GM12878 (cell line): ENCODE data around the gene ZCCHC8. TPM values are rescaled to one million over a fixed set of nuclear protein-coding genes. Genes with fewer than 3 reads are reported as not detected.

Experiments
- ATAC-seq: fragments of 200-7000 bp; cut with Tn5 transposase; 3 replicates; pipeline ENCODE4 v1.9.1; 2020; ENCODE audit warnings: mild to moderate bottlenecking, moderate library complexity
- BruUV-seq: library from RNA; stranded (reverse); fragments of 400-500 nt; replicated peaks from 2 replicates; lab custom pipeline; 2021; lab: Mats Ljungman, UMichigan
- CTCF ChIA-PET: fragments of 300-600 bp; sonication (Branson Sonifier 250); formaldehyde crosslinking; extraction: SDS; loops from one replicate; lab custom pipeline; 2021; ENCODE audit warnings: inconsistent platforms; lab: Yijun Ruan, JAX
- POLR2A ChIA-PET: fragments of 350-600 bp; formaldehyde crosslinking; extraction: SDS; loops from one replicate; lab custom pipeline; 2021; ENCODE audit warnings: inconsistent platforms; lab: Charles Lee
- RAD21 ChIA-PET: fragments of 300-600 bp; sonication (Branson Sonifier 250); formaldehyde crosslinking; loops from one replicate; lab custom pipeline; 2023; ENCODE audit warnings: antibody characterized with exemption; ENCODE audit not compliant: unreplicated experiment; lab: Charles Lee
- SMC1A ChIA-PET: fragments of 300-600 bp; sonication (Branson Sonifier 250); formaldehyde crosslinking; loops from one replicate; lab custom pipeline; 2023; ENCODE audit not compliant: unreplicated experiment, uncharacterized antibody; lab: Charles Lee
- DNase-seq: peaks from one replicate; pipeline ENCODE4 v3.0.0-alpha.2; 2011; ENCODE audit warnings: low read depth, low spot score
- FAIRE-seq: peaks from 3 replicates; lab custom pipeline; 2011; peaks lifted over from hg19 to GRCh38; lab: Jason Lieb, UNC
- H2AFZ ChIP-seq: 2 replicates; pipeline ENCODE4 v1.6.0; 2011; ENCODE audit warnings: low read depth, low read length, control low read depth; ENCODE audit not compliant: control insufficient read depth
- H3K27ac ChIP-seq: 2 replicates; pipeline ENCODE4 v1.5.1; 2011; ENCODE audit warnings: control low read depth; ENCODE audit not compliant: control insufficient read depth, insufficient read depth
- H3K27me3 ChIP-seq, 2 experiments: replicated peaks in 1 of 2; 2 replicates each; pipeline versions ENCODE4 v1.6.0 to v1.6.1; 2011; ENCODE audit warnings: low read length in 1 of 2; ENCODE audit not compliant: control insufficient read depth in 2 of 2, insufficient read depth in 2 of 2
- H3K36me3 ChIP-seq, 2 experiments: 2 replicates each; pipeline ENCODE4 v1.5.1; 2011; ENCODE audit warnings: low read length in 1 of 2; ENCODE audit not compliant: control insufficient read depth in 2 of 2, insufficient read depth in 2 of 2
- H3K4me1 ChIP-seq: 2 replicates; pipeline ENCODE4 v1.6.1; 2011; ENCODE audit warnings: mild to moderate bottlenecking, low read length, moderate library complexity, mixed read lengths; ENCODE audit not compliant: control insufficient read depth, insufficient read depth
- H3K4me2 ChIP-seq: 2 replicates; pipeline ENCODE4 v1.6.0; 2011; ENCODE audit warnings: control low read depth; ENCODE audit not compliant: control insufficient read depth, insufficient read depth
- H3K4me3 ChIP-seq: fragments of 200-600 bp; sonication (generic); 2 replicates; pipeline ENCODE4 v1.5.1; 2016
- H3K79me2 ChIP-seq: 2 replicates; pipeline ENCODE4 v1.6.0; 2011; ENCODE audit warnings: low read length; ENCODE audit not compliant: control insufficient read depth, insufficient read depth
- H3K9ac ChIP-seq: 2 replicates; pipeline ENCODE4 v1.8.0; 2011; ENCODE audit warnings: low read length, control low read depth, mixed read lengths; ENCODE audit not compliant: control insufficient read depth, insufficient read depth
- H3K9me3 ChIP-seq: replicated peaks from 3 replicates; pipeline ENCODE4 v1.5.1; 2011; ENCODE audit warnings: mild to moderate bottlenecking, low read length; ENCODE audit not compliant: control insufficient read depth, insufficient read depth
- H4K20me1 ChIP-seq: 2 replicates; pipeline ENCODE4 v1.6.0; 2011; ENCODE audit not compliant: control insufficient read depth, insufficient read depth
- BCL11A ChIP-seq: IDR thresholded peaks from 2 replicates; pipeline ENCODE4 v1.6.1; 2011; ENCODE audit warnings: low read depth, low read length
- CBFB ChIP-seq: IDR thresholded peaks from 2 replicates; pipeline ENCODE4 v1.6.1; 2016; ENCODE audit warnings: antibody characterized with exemption, low read depth
- DPF2 ChIP-seq: fragments of 450-650 bp; IDR thresholded peaks from 2 replicates; pipeline ENCODE4 v1.6.1; 2017; ENCODE audit warnings: mild to moderate bottlenecking
- IKZF1 ChIP-seq: fragments of 450-650 bp; conservative IDR thresholded peaks from 2 replicates; pipeline ENCODE4 v1.6.1; 2017; ENCODE audit warnings: antibody characterized with exemption, mild to moderate bottlenecking
- KAT2A ChIP-seq: conservative IDR thresholded peaks from 2 replicates; pipeline ENCODE4 v1.6.1; 2011; ENCODE audit warnings: low read depth, low read length; ENCODE audit not compliant: control insufficient read depth
- NRF1 ChIP-seq: conservative IDR thresholded peaks from 2 replicates; pipeline ENCODE4 v1.6.1; 2011; ENCODE audit warnings: mild to moderate bottlenecking, low read depth, low read length, improper control_type of control experiment
- SIN3A ChIP-seq: IDR thresholded peaks from 2 replicates; pipeline ENCODE4 v1.6.1; 2012; ENCODE audit warnings: low read depth, low read length, improper control_type of control experiment
- ZNF274 ChIP-seq: IDR thresholded peaks from one replicate; pipeline ENCODE4 v1.8.0; 2011; ENCODE audit not compliant: insufficient read length, insufficient read depth
- WGBS: methylation state at CpG from one replicate; pipeline ENCODE4 v1.1.6; 2016; ENCODE audit warnings: low lambda C conversion rate; ENCODE audit not compliant: insufficient replicate concordance, insufficient coverage; ENCODE audit errors: missing lambda C conversion rate; 5-methylcytosine and 5-hydroxymethylcytosine counted together
- in situ Hi-C: fragments of 300-500 bp; cut with MboI; formaldehyde crosslinking; loops from 9 replicates; pipeline ENCODE4 v1.14.3; 2018; ENCODE audit warnings: mixed read lengths
- intact Hi-C: fragments of 100-400 bp; cut with micrococcal nuclease; formaldehyde crosslinking; loops from one replicate; pipeline ENCODE4 v1.14.2; 2022; ENCODE audit not compliant: unreplicated experiment
- polyA plus RNA-seq, 11 experiments: library from polyadenylated mRNA; depleted of rRNA in 4 of 11; unstranded in 6 of 11; stranded (reverse) in 5 of 11; fragments of >200 nt; fragmentation: Nextera tagmentation in 4 of 11; fragmentation: Illumina TruSeq in 1 of 11; extraction: Ambion mirVana in 4 of 11; extraction: Trizol in 1 of 11; gene quantifications; 1 replicate in 1 of 11; 2 replicates in 10 of 11; pipeline versions ENCODE4 v1.2.1 to v1.2.3, GENCODE V29; 2011 to 2016; ENCODE audit warnings: inconsistent platforms in 2 of 11, missing spikeins in 2 of 11, low read depth in 1 of 11
- total RNA-seq, 4 experiments: library from RNA; depleted of rRNA in 3 of 4; stranded (reverse); fragments of >200 nt in 3 of 4; fragmentation: Illumina TruSeq in 1 of 4; extraction: Trizol in 1 of 4; gene quantifications; 2 replicates each; pipeline versions ENCODE4 v1.2.1 to v1.2.3, GENCODE V29; 2013 to 2021
- TF ChIP-seq, protein P1 (sequence below): fragments of 450-650 bp; IDR thresholded peaks from 2 replicates; pipeline ENCODE4 v1.6.1; 2016; ENCODE audit warnings: mild to moderate bottlenecking, moderate library complexity, borderline replicate concordance
- TF ChIP-seq, protein P2 (sequence below): fragments of 450-650 bp; IDR thresholded peaks from 2 replicates; pipeline ENCODE4 v1.6.1; 2017; ENCODE audit warnings: borderline replicate concordance
- TF ChIP-seq, protein P3 (sequence below): fragments of 450-650 bp; IDR thresholded peaks from 2 replicates; pipeline ENCODE4 v1.6.1; 2017; ENCODE audit warnings: low read depth, mild to moderate bottlenecking, moderate library complexity

The ZCCHC8 gene
- total and polyA plus RNA-seq, 10 of the 15 experiments (the other 5 are each of a cell fraction or from before 2014, with no cell fraction given) = 8.8 to 34.8 (median 21.7) TPM

DNA sequence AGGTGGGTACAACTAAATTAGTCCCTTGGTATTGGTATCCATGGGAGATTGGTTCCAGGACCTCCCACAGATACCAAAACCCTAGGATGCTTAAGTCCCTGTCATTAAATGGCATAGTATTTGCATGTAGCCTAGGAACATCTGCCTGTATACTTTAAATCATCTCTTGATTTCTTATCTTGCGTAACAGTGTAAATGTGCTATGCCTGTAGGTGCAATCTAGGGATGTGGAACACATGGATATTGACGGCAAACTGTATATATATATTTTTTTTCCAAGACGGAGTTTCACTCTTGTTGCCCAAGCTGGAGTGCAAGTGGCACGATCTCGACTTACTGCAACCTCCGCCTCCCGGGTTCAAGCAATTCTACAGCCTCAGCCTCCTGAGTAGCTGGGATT lies 27.9 kb upstream of the ZCCHC8 start (continued):
- TF ChIP-seq, protein P1, sequence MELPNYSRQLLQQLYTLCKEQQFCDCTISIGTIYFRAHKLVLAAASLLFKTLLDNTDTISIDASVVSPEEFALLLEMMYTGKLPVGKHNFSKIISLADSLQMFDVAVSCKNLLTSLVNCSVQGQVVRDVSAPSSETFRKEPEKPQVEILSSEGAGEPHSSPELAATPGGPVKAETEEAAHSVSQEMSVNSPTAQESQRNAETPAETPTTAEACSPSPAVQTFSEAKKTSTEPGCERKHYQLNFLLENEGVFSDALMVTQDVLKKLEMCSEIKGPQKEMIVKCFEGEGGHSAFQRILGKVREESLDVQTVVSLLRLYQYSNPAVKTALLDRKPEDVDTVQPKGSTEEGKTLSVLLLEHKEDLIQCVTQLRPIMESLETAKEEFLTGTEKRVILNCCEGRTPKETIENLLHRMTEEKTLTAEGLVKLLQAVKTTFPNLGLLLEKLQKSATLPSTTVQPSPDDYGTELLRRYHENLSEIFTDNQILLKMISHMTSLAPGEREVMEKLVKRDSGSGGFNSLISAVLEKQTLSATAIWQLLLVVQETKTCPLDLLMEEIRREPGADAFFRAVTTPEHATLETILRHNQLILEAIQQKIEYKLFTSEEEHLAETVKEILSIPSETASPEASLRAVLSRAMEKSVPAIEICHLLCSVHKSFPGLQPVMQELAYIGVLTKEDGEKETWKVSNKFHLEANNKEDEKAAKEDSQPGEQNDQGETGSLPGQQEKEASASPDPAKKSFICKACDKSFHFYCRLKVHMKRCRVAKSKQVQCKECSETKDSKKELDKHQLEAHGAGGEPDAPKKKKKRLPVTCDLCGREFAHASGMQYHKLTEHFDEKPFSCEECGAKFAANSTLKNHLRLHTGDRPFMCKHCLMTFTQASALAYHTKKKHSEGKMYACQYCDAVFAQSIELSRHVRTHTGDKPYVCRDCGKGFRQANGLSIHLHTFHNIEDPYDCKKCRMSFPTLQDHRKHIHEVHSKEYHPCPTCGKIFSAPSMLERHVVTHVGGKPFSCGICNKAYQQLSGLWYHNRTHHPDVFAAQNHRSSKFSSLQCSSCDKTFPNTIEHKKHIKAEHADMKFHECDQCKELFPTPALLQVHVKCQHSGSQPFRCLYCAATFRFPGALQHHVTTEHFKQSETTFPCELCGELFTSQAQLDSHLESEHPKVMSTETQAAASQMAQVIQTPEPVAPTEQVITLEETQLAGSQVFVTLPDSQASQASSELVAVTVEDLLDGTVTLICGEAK = no peak
- TF ChIP-seq NRF1 (no peak), SIN3A (no peak), BCL11A (no peak), KAT2A (no peak)

DNA sequence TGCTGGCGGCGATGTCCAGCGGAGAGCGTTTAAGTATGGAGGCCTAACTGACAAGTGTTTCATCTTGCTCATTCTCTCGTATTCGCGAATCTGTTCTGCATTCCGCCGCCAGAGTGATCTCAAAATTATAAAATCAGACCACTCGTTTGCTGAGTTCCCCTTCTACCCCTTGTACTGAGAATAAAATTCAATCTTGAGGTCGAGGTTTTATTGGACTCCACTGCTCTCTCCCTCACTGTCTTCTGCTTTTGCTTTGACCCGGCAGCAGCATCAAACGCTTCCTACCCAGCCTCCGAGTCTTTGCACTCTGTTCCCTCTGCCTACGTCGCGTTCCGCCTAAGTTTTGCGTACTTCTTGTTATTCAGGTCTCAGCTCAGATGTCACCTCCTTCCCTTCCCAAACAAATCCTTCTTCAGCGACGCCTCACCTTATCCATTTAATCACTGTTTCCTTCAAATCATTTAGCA lies 26.8 kb upstream of the ZCCHC8 start:
- peak; percentile 10 for ATAC-seq
- BruUV-seq = TSS peak; percentile 90
- peaks cover 0 to 4% of the 10 kb centered on the region in 2 experiments; a peak in 3 of 4 replicates for H3K36me3 ChIP-seq
- 0 out of 2 replicates have a peak, but pooled peaks cover 3% of the 10 kb centered on the region for H4K20me1 ChIP-seq
- peaks cover 83% of the 10 kb centered on the region for H3K79me2 ChIP-seq
- under 1% methylated on average over 21 of the region's 21 CpGs for WGBS
- ChIA-PET CTCF (interaction anchor here (2.8 kb wide), 1 partner anchor 26 kb away, joined by 16 read pairs; the partner anchor contains the start of gene ZCCHC8), RAD21 (interaction anchor here (0.5 to 4.6 kb wide), 3 partner anchors 27 to 129 kb away, joined by 3 to 49 read pairs (median 5); partner anchors contain the start of gene ZCCHC8), POLR2A (interaction anchor here (1.0 to 9.7 kb wide), 5 partner anchors 11 to 364 kb away, joined by 3 to 160 read pairs (median 4); partner anchors contain the start of gene ZCCHC8), SMC1A (interaction anchor here (1.6 to 3.1 kb wide), 2 partner anchors 28 to 56 kb away, joined by 5 to 39 read pairs; partner anchors contain the start of gene ZCCHC8)
- peak overlapping the region; percentile 67 for H2AFZ ChIP-seq
- no peak for DNase-seq
- H3K4me2 ChIP-seq = peak overlapping the region; percentile 75
- peak overlapping the region; percentile 87 for H3K27ac ChIP-seq
- in situ Hi-C loops (no loop called here), intact Hi-C loops (loop anchor here (2.0 kb wide), 1 partner anchor 27 kb away; the partner anchor contains the start of gene ZCCHC8)
- no peaks in the 10 kb centered on the region for H3K27me3 ChIP-seq
- H3K9ac ChIP-seq = peak overlapping the region; percentile 100
- H3K9me3 ChIP-seq = no peaks in the 10 kb centered on the region
- H3K4me3 ChIP-seq = peak overlapping the region; percentile 96
- H3K4me1 ChIP-seq = peaks cover 28% of the 10 kb centered on the region
- no peak for FAIRE-seq
- TF ChIP-seq, protein P2, sequence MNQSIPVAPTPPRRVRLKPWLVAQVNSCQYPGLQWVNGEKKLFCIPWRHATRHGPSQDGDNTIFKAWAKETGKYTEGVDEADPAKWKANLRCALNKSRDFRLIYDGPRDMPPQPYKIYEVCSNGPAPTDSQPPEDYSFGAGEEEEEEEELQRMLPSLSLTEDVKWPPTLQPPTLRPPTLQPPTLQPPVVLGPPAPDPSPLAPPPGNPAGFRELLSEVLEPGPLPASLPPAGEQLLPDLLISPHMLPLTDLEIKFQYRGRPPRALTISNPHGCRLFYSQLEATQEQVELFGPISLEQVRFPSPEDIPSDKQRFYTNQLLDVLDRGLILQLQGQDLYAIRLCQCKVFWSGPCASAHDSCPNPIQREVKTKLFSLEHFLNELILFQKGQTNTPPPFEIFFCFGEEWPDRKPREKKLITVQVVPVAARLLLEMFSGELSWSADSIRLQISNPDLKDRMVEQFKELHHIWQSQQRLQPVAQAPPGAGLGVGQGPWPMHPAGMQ = no peak
- no peak for TF ChIP-seq IKZF1
- no peak for TF ChIP-seq ZNF274
- no peak for TF ChIP-seq CBFB
- TF ChIP-seq DPF2 = no peak
- TF ChIP-seq, protein P3, sequence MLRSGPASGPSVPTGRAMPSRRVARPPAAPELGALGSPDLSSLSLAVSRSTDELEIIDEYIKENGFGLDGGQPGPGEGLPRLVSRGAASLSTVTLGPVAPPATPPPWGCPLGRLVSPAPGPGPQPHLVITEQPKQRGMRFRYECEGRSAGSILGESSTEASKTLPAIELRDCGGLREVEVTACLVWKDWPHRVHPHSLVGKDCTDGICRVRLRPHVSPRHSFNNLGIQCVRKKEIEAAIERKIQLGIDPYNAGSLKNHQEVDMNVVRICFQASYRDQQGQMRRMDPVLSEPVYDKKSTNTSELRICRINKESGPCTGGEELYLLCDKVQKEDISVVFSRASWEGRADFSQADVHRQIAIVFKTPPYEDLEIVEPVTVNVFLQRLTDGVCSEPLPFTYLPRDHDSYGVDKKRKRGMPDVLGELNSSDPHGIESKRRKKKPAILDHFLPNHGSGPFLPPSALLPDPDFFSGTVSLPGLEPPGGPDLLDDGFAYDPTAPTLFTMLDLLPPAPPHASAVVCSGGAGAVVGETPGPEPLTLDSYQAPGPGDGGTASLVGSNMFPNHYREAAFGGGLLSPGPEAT = no peak; the same call in 1 of the 2 replicates
